ENCODE measurements around the gene PROSER3.
"Not testable (repeated sequence)": the region's sequence is repeated elsewhere in the genome, so short reads cannot be mapped to it uniquely, and the experiment has no call there.

PROSER3 gene

DNA sequence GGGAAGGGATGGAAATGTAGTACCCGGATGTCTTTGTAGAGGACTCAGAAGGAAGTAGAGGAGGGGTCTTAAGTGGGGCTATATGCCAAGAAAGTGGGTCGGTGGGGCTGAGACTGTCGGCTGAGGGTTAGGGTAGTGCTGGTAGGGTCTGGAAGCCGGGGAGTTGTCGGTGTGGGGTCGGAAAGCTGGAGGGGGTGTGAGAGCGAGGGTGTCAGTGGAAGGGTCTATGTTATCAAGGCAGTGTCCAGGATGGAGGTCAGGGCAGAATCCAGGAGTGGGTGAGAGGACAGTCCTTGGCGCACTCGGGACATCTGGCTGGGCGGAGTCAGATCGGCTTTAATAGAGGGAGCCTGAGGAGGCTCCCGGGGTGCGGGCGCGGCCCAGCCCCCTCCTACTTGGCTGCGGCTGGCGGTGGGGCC lies 2.8 kb upstream of the PROSER3 start:
- DNase-seq = no peak

- peak; percentile 65 to 71 for DNase-seq
These were observed 2.2 kb upstream of the PROSER3 start for GRCh38 chr19:35755550-35756376.

DNA sequence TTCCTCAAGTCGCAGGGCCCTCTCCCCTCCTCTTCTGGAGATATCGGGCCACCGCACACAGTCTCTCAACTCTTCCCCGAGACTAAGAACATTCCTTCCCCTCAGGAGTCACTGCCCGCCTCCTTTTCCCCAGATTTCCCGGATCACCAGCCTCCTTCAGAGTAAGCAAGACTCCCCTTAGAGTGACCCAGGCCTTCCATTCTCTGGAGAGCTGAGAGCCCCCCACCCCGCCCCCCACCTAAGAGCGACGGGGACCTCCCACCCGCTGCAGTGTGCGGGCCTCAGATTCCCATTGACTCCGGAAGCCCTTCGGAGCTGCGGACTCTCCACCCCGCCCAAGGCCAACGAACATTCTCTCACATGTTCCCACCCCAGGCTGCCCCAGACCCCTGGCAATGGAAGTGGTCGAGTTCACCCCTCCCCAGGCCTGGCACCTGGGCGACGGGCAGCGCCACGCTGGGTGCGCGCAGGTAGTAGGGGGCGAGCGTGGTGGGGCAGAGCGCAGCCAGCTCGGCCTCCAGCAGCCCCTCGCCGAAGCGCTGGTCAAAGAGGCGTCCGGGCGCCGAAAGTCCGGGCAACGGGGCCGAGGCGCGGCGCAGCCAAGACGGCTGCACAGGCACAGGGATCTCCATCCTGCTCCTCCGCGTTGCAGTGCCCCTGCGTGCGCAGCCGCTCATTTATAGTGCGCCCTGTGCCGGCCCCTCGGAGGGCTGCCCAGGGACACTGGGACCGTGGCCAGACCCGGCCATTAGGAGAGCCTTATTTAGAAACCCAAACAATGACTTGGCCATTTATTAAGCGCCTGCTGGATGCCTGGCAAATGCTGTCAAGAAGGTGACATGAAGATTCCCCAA lies 1.4 kb upstream of the PROSER3 start, which contains the start of gene HSPB6:
TSS of gene HSPB6 (minus strand) at position 653 of the 854 bp plus-strand sequence. CDS start at position 632, 21 bp downstream.
- DNase-seq = no peak

DNA sequence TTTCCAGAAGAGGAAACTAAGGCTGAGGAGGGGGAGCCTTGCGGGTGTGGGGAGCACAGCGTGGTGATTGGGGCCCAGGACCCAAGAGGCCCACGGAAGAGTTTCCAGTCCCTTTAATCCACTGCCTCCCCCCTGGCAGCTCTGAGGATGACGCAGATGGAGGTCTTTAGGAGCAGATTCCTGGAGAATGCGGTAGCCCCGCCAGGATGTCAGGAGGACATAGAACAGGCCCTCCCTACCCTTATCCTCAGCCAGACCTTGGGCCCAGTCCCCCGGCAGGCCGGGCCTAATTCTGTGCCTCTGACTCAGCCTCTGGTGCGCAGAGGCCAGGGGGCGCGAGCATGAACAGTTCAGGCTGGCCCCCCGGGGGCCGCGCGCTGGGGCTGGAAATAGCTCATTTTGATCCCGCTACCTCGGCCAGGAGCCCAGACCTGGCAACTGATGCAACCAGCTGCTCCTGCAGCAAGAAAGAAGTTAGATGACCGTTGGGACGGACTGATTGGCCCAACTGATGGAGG lies 686 bp upstream of the PROSER3 start:
- DNase-seq = no peak

DNA sequence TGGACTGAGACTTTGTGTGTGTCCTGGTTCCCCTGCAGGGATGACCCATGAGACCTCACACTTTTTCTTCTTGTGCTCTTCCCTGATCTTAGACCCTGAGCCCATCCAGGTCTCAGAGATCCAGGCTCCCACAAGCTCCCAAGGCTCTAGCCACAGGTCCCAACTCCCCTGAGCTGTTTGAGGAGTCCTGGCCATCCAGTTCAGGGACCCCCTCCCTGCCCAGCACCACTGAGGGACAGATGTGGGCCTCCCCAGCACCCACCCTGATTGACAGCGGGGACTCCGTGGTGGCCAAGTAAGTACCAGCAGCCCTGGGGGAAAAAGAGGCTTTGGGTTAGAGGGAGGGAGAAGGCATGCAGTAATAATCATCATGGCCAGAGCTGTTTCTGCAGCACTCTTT lies 1.7 kb downstream of the PROSER3 start:
- no peak for DNase-seq

DNA sequence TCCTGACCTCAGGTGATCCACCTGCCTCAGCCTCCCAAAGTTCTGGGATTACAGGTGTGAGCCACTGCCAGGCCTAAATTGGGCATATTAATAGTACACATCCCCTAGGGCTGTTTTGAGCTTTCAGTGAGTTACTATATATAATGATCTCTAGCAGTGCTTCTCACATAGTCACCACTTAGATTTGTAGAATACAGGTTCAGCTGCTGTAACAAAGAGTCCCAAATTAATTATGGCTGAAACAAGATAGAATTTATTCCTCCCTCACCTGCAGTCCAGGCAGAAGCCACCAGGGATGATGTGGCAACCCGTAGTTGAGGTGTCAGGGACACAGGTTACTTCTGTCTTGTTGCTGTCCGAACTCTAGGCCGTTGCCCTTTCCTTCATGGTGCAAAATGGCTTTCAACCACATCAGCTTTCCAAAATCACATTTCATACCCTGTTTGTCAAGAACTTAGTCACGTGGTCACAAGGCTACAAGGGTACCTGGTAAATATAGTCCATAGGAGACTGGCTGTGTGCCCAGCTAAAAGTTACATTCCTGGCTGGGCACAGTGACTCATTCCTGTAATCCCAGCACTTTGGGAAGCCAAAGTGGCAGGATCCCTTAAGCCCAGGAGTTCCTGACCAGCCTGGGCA lies 2.9 kb downstream of the PROSER3 start:
- DNase-seq = no peak

DNA sequence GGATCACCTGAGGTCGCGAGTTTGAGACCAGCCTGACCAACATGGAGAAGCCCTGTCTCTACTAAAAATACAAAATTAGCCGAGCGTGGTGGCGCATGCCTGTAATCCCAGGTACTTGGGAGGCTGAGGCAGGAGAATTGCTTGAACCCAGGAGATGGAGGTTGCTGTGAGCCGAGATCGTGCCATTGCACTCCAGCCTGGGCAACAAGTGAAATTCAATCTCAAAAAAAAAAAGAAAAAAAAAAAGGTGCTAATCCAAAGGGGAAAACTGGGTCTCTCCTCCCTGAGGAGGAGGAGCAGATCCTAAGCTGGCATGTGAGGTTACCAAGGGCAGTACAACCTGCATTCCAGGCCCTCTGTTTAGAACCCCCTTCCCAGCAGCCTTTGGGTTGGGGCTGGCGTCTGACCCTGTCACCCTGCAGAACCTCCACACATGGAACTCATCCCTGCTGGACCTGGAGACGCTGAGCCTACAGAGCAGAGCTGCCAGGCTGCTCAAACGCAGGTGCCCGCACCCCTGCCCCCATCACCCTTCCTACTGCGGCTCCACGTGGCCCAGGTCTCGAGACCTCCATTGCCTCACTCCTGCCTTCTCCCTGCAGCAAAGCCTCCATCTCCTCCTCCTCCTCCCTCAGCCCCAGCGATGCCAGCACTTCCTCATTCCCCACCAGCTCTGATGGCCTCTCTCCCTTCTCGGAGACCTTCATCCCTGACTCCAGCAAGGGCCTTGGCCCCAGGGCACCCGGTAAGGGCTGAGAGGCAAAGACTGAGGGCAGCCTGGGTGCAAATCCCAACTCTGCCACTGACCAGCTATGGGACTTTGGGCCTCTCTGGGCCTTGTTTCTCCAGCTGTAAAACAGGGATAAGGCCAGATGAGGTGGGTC lies 6.7 kb downstream of the PROSER3 start:
- no peak for DNase-seq

DNA sequence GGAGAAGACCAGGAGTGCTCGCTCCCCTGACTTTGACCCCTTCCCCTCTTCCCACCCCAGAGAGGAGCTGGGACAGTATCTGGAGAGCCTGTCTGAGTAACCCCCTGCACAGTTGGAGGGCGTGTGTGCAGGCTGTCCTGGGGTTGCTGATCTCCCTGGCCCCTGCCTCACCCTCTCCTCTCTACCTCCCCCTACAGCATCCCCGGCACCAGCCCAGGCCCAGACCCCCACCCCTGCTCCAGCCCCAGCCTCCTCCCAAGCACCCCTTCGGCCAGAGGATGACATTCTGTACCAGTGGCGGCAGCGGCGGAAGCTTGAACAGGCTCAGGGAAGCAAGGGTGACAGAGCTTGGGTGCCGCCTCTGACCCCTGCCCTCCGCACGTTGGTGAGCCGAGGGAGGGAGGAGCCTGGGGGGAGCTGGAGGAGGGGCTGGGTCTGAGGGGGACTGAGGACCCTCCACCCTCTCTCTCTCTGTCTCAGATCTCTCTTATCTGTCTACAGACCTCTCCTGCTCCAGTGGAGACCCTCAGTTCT lies 8.7 kb downstream of the PROSER3 start:
- no peak for DNase-seq

- no peak for DNase-seq
These were observed 9.5 kb downstream of the PROSER3 start for GRCh38 chr19:35767288-35768081.

DNA sequence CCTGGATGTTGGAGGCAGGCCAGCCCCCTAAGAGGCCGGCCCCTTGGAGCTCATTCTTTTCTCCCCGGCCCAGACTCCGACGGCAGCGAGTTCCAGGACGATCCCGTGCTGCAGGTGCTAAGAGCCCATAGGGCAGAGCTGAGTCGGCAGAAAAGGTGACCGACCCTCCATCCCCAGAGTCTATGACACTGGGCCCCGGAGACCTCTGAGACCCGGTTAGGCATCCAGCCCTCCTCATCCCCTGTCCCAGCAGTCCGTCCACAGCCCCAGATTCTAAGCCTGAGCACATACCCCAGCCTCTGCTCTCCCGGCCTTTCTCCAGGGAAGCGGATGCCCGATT lies 10.1 kb downstream of the PROSER3 start:
- DNase-seq = no peak

DNA sequence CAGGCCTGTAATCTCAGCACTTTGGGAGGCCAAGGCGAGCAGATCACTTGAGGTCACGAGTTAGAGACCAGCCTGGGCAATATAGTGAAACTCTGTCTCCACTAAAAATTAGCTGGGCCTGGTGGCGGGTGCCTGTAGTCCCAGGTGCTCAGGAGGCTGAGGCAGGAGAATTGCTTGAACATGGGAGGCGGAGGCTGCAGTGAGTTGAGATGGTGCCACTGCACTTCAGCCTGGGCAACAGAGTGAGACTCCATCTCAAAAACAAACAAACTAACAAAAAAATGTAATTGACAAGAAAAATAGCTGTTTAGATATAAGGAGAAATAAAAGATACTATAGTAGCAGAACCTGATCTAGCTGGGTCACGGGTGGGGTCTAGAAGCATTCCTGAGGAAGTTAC lies 14.4 kb downstream of the PROSER3 start:
- DNase-seq = not testable (repeated sequence)

DNA sequence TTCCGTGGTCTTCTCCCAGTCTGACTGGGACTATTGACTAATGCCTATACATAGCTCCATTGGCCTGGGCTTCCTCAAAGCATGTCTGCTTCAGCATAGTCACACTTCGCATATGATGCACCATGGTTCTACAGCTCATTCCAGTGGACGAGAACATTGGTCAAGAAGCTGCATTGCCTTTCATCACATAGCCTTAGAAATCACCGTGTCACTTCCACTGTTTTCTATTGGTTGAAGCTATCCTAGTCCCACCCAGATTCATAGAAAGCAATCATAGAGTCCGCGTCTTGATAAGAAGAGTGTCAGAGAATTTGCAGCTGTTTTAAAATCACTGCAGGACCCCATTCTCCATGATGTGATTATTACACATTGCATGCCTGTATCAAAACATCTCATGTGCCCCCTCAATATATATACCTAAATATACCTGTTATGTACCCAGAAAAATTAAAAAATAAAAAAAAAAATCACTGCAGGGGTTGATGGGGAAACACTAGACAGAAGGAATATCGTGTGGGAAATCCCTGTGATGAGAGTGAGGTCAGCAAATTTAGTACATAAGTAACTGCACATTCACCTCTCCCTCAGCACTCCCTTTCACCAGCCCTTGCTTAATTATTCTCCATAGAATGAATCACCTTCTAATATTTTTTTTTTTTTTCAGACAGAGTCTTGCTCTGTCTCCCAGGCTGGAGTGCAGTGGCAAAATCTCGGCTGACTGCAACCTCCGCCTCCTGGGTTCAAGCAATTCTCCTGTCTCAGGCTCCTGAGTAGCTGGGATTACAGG lies 15.2 kb downstream of the PROSER3 start:
- no peak for DNase-seq

DNA sequence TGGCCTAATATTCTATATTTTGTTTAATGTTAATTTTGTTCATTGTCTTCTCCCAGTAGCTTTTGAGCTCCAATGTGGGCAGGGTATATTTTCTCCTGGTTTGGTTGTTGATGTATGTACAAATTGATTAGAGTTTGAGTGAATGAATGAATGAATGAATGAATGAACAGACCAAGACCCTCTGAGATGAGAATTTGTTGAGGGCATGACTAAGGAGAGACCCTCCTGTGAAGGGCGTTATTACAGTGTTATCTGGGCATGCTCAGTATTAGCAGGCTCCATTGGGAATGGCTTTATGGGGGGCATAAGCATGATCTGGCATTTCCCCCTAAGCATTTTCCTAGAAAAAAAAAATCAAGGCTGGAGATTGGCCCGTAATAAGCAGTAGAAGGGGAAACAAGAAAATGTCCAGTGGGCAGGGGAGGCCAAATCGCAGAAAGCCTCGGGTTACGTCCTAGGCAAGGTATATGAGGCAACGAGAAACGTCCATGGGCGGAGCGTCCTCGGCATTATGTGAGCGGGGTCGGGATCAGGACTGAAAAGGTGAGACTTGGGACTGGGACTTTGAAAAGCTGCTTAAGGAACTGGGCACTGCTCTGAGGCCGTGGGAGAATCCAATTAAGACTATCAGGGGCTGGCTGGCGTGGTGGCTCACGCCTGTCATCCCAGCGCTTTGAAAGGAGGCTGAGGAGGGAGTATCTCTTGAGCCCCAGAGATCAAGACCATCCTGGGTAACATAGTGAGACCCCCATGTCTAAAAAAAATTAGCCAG lies 16.5 kb downstream of the PROSER3 start:
- DNase-seq = no peak

GRCh38 chr19:35775046-35775297 lies 17.0 kb downstream of the PROSER3 start:
- no peak for DNase-seq

GRCh38 chr19:35775298-35776101 lies 17.5 kb downstream of the PROSER3 start, which contains the start of gene ARHGAP33:
Gene ARHGAP33 (plus strand): TSS chr19:35775564. CDS start chr19:35775659, 95 bp downstream.
- DNase-seq = peak; percentile 98 to 99

- DNase-seq = no peak
These were observed 18.3 kb downstream of the PROSER3 start for GRCh38 chr19:35776102-35776788.

- DNase-seq = no peak
These were observed 19.3 kb downstream of the PROSER3 start for GRCh38 chr19:35777086-35777841.

Measured in CD4-positive, alpha-beta T cell treated with Interleukin-1 beta for 1 hour (primary cell).